Activated CD4-positive, alpha-beta T cell treated with anti-CD3 and anti-CD28 coated beads, Interleukin-2, amount 50 U/mL, for 4 hours (primary cell): ENCODE measurements around the gene FRY.

Experiments
- DNase-seq, 2 experiments: peaks; one replicate each; pipeline ENCODE4 v3.0.0-alpha.2; 2020

FRY gene

DNA sequence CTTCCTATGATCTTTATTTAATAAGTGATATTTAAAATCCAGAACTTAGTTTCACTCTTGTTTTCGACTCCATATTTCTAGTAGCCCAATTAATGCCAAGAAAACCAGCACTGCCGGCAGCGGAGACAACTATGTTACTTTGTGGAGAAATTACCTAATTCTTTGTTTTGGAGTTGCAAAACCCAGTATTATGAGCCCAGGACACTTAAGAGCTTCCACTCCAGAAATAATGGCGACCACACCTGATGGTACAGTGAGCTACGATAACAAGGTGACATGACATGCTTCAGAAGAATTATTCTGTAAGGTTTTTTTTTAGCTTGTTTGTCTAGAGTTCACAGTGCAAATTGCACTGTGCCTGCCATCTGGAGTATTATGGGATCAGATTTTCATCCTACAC lies 147.2 kb downstream of the FRY start:
- no peak for DNase-seq

DNA sequence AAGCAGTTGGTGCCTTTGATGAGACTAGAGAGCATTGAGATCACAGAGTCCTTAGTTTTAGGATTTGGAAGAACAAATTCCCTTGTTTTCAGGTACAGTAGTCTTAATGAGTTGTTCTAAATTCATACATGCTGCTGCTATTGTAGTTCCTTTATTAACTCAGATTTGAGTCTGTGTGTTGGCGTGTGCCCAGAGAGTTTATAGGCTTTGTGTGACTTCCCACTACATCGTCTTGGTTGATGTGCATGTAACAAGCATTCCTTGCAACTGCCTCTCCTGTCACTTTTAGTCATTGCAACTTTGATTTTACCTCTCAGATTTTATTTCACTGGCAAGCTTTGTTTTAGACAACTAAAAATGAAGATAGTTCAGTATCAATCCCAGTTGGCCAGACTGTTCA lies 148.1 kb downstream of the FRY start:
- DNase-seq: no peak

DNA sequence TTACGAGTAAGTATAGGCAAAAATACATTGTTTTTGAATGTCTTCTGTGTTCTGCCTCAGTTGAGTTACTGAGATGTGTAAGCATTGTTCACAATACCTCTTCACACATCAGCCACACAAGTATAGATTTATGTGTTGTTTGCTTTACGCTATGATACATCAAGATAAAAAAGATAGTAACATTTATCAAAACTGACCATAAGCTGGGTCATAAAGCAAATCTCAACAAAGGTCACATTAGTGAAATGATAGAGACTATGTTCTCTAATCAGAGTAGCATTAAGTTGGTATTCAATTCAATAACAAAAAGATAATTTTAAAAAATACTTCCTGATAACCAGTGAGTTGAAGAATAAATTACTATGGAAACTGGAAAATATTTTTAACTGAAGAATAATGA lies 156.1 kb downstream of the FRY start:
- no peak for DNase-seq

DNA sequence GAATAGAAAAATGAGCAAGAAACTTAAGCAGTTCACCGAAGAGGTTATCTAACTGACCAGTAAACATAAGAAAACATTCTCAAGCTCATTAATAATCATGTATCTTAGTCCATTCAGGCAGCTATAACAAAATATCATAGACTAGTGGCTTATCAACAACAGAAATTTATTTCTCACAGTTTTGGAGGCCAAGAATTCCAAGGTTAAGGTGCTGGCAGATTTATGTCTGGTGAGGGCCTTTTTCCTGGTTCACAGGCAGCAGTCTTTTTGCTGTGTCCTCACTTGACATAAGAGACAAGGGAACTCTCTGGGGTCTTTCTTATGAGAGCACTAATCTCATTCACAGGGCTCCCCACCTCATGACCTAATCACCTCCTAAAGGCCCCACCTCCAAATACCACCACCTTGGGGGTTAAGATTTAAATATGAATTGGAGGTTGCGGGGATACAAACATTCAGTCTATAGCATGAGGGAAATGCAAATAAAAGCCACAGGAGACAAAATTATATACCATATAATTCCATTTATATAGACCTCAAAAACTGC lies 160.0 kb downstream of the FRY start:
- DNase-seq: no peak

DNA sequence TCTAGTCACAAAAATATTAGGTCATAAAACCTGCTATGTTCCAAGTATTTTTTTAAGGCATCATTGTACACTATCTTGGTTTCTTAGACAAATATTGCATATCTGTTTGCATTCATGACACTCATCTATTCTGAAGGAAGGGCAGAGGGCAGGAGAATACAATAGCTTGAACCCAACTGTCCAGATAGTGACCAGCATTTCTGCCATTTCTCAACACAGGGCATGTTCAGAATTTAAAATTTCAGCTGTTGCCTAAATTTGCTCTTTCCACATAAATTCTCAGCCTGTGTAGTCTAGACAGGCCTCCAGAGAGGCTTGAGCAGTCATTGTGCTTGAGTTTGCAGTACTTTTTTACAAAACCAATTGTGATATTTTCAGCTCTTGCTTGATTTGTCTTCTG lies 164.1 kb downstream of the FRY start:
- DNase-seq: no peak

DNA sequence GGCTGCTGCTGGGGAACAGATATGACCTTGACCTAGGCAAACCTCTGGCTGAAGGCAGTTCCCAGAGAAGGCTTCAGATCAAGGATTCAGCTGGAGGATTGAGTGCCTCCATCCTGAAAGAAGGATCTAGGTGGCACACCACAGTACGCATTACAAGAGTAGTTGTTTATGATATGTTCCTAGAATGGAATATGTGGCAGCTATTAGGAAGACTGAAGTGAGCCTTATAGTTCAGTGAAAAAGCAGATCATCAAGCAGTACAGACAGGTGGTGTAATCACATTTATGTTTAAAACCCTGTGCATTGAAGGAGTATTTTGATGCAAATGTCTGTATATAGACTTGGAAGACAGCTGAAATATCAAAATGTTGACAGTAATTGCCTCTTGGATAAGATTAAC lies 167.6 kb downstream of the FRY start:
- no peak for DNase-seq

DNA sequence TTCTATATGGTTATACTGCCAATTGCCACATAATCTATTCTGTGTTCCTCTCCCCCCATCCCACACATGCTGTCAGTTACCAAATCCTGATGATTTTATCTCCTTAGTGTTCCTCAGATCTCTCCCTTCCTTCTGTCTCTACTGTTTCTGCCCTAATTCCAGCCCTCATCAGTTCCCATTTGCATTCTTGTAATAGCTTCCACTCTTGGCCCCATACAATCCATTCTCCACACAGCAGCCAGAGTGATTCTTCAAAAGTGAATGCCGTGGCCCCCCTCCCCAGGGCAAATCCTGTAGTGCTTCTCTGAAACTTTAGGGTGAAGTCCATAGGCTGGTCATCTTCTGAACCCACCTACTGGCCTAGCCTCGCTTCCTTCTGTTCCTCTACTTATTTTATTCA lies 169.2 kb downstream of the FRY start:
- no peak for DNase-seq

DNA sequence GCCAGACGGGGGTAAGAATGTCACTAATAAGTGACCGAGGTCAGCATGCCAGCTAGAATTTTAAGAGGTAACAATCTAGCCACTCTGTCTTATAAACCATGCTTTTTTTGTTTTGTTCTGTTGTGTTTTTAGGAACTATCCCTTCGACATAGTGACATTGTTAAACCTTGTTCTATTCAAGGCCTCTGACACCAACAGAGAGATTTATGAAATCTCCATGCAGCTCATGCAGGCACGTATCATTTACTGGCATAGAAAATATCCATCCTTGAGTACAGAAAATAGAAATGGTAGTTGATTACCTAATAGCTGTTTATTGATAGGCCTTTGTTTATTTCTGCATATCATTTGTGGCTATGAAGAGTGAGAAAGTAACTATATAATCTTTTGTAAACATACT lies 170.2 kb downstream of the FRY start:
- DNase-seq: no peak

DNA sequence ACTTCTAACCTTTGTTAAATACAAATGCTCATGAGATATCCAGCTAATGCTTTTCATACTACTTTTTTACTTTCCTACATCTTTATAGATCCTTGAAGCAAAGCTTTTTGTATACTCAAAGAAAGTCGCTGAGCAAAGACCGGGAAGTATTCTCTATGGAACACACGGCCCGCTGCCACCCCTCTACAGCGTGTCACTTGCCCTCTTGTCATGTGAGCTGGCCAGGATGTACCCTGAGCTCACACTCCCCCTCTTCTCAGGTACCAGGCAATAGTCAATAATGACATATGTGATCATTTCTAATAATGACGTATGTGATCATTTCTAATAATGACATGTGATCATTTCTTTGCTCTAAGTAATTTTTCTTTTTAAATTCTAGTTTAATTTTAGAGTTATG lies 170.7 kb downstream of the FRY start:
- no peak for DNase-seq

DNA sequence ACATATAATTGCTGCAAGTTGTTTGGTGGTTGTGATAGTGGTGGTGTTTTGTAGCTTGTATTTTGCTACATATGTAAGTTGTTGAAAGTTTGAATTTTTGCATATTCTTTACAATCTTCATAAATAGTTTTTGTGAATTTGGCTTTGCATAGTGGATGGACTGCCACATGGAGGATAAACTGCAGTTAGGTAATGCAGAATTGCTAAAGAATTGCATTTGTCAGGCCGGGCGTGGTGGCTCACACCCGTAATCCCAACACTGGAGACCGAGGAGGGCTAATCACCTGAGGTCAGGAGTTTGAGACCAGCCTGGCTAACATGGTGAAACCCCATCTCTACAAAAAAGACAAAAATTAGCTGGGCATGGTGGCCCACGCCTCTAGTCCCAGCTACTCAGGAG lies 171.6 kb downstream of the FRY start:
- DNase-seq: no peak

DNA sequence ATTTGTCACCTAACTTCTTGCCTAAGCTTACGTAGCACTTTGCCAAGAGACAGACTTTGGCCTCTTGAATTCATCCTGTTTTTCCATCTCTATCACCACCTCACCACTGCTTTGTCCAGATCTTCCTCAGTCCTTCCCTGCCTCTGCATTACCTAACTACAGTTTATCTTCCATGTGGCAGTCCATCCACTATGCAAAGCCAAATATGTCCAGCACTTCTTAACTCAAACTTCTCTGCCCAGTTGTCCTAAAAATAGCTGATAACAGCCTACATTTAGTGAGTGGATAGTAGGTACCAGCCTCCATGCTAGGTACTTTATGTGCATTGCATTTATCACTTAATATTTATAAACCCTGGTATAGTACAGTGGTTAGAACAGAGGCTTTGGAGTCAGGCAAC lies 172.2 kb downstream of the FRY start:
- no peak for DNase-seq

DNA sequence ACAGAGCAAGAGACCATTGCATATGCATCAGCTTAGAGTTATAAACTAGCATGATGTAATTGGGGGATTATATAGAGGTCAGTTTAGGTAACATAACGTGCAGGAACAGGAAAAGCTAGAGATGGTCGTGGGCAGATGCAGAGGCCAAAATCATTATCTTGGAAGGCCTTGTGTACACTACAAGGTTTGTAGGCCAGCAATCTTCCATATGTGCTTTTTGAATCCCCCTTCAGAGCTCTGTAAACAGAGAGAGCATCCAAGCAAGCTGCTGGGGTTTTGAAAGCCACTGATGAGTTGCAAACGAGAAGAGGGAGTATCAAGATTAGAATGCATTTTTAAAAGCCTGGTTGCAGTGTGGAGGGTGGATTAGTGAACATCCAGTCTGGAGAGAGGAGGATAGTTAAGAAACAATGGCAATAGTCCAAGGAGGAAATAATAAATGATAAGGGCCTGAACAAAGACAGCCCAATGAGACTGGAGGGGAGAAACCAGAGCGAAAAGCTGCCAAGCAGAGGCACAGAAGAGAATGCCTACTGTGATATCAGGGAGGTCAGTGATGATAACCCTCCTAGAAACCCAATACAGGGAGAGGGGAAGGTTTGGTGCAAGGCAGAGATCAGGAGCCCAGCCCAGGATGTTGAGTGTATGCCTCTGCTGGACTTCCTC lies 174.0 kb downstream of the FRY start:
- DNase-seq: no peak

DNA sequence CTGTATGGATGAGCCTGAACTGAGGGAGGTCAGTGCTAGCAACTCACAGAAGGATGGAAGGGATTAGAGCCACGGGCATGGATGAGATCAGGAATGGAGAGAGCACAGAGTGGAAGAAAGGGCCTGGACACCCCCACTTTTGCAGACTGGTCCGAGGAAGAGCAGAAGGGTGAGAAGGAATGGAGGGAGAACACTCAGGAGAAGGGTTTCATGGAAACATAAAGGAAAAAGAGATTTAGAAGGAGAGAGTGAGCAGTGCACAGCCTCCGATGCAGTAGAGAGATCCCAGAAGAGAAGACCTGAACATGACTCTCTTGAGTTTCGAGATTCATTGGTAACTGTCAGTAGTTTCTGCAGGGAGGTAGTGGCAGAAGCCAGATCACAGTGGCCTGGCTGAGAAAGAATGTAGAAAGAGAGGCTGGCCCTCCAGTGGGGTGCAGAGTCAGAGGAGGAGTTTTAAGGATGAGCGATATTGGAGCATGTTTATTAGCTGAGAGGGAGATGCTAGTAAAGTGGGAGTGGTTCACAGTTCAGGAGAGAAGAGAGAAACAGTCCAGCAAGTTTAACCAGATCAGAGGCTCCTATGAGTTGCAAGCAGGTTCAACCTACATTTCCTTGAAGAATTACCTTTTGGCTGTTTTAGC lies 174.6 kb downstream of the FRY start:
- no peak for DNase-seq

DNA sequence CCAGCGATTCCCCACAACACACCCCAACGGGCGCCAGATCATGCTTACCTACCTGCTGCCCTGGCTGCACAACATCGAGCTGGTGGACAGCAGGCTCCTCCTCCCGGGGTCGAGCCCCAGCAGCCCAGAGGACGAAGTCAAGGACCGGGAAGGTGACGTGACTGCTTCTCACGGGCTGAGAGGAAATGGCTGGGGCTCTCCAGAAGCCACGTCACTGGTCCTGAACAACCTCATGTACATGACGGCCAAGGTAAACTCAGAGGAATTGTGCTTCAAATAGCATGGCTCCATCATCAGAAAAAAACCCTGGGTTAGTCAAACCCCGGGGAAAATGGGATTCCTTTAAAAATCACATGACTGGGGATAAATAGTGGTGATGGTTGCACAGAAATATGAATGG lies 177.3 kb downstream of the FRY start:
- DNase-seq: no peak

DNA sequence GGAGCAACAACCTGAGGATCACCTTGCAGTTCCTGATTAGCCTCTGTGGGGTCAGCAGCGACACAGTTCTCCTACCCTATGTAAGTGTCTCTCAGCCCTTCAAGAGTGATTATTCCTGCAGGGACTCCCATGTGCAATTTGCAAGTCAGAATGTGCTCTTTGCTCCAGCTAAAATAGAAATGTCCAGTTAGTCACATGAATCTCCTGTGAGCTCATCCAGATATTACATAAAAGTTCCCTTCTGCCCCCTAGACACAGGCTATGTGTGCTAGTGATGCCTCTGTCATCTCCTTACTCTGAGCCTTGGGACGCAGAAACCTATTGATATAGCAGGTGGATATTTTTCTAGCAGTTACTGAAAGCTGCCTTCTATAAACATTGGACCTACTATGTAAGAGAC lies 178.1 kb downstream of the FRY start:
- no peak for DNase-seq

DNA sequence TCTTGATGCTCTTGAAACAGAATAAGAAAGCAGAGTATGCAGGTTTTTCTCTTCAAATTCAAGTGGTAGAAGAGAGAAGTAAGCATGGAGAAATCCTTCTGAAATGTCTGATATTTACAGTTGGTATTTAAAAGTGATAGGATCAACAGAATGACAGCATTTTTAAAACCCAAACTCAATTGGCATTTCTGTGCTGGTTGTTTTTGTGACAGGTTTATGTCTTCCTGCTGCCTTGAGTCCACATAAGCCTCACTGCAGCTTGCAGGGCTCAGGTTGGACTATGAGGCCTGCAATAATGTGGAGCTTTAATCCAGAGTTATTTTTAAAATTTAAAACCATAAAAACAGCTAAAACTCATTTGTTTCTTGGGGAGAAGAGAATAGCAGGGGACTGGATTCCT lies 178.5 kb downstream of the FRY start:
- no peak for DNase-seq

DNA sequence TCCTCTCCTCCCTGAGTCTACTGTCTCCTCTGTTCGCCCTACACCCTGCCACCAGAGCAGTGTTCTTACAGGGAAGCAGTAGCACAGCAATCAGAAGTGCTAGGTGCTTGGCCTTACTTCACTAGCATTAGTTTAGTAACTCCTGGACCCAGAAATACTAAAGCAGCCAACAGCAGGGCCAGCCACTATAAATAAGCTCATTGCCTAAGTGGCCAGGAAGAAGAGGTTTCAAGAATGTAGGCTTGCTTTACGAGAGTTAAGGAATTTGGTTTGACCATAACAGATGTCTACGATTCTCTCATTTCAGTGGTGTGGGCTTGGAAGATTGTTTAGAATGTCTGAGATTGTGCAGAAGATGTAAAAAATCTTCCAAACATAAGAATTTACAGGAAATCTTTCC lies 180.2 kb downstream of the FRY start:
- no peak for DNase-seq

DNA sequence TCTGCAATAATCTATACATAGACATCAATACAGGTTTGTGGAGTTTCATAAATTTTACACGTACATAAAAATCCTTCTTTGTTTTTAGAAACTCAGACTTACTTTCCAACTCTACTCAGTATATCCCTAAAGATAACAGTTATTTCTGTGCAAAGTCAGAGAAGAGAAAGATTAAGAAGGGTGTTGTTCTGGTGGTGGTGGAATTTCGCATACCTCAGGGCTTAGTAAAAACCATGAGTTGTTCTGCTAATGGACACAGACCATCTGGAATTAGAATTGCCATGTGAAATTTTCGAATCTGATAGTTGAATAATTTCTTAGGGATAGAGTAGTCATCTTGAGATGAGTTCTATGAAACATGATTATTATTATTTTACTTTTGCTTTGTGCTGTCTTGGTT lies 180.8 kb downstream of the FRY start:
- no peak for DNase-seq

DNA sequence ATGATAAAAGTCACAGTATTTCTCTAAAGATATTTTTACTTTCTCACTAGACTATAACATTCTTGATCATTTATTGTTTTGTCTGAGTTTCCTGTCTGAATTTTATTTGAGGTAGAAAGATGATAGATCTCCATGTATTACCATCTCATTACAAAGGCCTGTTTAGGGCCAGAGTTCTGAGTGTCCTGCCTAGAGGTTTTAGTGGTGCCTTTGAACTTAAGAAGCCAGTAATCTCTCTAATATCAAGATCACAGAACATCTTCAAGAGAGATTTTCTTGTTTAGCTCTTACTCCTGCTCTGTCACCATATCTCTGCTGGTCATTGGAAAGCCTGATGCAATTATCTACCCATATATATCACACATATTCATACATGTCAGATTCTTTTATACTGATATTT lies 182.1 kb downstream of the FRY start:
- DNase-seq: no peak

DNA sequence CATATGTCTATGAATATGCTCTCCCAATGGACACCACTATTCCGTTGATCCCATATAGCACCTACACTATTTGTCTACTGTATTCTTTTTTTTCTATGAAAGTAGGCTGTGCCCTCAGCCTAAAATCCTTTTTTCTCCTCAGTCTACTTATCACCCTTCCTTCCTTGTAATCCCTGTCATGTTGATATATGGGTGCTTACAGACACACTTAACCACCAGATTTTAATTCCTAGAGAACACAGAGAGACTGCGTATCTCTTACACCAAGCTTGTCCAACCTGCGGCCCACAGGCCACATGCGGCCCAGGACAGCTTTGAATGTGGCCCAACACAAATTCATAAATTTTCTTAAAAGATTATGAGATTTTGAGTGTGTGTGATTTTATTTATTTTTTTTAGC lies 182.5 kb downstream of the FRY start:
- DNase-seq: no peak

DNA sequence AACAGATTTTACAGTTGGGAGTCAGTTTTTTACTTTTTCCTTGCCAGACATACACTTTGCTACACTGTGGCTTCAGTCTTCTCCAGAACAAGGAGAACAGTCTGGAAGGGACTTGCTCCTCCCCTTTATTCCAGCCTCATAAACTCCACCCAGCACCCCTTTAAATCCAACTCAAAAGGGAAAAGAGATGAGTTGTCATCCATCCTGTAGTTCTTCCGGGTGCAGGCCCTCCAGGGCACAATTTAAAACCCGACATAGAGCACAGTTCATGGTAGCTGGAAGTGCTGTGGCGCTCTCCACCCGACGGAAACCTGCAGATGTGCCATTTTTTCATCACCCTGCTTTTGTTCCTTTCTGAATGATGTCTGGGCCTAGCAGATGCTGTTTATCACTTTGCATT lies 184.7 kb downstream of the FRY start:
- no peak for DNase-seq

DNA sequence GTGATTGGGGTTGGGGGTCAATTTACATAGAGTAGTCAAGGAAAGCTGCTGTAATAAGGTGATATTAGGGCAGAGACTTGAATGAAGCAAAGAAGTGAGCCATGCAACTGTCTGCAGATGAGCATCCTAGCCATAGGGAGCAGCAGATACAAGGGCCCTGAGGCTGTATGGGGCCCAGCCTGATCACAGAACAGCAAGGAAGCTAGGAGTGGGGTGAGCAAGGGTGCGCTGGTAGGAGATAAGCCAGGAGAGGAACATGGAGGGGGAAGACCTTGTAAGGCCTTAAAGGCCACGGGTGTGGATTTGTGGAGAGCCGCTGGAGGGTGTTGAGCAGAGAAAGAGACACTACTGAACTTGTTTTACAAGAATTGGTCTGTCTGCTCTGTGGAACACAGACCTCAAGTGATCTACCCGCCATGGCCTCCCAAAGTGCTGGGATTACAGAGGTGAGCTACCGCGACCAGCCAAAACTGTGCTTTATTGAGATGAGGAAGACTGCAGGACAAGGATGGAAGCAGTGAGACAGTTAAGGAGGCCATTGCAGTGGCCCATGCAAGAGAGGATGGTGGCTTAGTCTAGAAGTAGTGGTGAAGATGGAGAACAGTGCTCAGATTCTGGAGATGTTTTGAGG lies 190.6 kb downstream of the FRY start:
- DNase-seq: no peak

DNA sequence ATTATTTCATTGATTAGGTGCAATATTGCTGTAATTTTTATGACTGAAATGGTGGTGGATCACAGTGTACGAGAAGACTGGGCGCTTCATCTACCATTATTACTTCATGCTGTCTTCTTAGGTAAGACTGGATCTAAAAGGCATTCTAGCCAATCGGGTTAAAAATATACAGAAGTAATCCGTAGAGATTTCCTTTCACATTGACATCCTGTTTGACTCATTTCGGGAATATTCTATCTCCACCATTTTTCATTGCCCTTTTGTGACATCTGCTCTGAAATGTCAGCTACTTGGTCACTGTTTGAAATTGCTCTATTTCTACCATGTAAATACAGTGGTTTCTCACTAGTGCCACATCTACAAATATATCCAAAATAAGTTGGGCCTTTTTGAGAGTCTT lies 193.3 kb downstream of the FRY start:
- no peak for DNase-seq

DNA sequence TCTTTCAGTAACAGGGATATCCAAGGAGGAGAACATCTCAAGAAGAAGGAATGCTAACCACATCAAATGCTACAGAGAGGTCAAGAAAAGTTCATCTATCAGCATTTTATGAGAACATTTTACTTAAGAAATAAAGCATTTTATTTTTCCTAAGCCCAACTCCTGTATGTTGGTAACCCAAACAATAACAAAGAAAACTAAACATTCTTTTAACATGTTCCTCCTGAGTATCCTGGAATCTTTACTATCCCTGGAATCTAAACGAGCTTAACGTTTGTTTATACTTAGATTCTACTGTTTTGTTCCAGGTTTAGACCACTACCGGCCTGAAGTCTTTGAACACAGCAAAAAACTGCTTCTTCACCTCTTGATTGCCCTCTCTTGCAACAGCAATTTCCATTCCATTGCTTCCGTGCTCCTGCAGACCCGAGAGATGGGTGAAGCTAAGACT lies 193.9 kb downstream of the FRY start:
- DNase-seq: no peak
